ENCODE results near the gene OSCP1. TPM values are rescaled to one million over a fixed set of nuclear protein-coding genes. Genes with fewer than 3 reads are reported as not detected.

OSCP1 gene
- total RNA-seq, 1 donor from 2014 or later = 1.2 TPM

DNA sequence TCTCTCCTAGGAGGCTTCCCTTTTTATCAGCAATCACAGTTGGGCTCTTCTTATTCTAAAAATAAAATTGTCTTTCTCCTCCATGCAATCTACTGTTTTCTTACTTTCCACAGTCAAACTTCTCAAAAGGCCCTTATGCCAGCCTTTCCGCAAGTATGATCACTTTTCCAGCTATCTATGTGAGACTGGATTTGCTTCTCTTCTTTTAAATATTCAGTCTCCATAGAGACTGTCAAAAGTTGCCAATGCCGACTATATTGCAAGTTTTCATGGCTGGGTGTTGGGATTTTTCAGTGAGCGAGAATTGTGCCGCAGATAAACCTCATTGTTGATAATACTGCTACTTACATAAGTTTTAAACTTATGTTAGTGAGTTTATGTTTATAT is 47.8 kb downstream of the OSCP1 start:
- POLR2A ChIA-PET = interaction anchor here (0.6 kb wide), 1 partner anchor 32 kb away, joined by 3 read pairs; no protein-coding TSS in a partner anchor

DNA sequence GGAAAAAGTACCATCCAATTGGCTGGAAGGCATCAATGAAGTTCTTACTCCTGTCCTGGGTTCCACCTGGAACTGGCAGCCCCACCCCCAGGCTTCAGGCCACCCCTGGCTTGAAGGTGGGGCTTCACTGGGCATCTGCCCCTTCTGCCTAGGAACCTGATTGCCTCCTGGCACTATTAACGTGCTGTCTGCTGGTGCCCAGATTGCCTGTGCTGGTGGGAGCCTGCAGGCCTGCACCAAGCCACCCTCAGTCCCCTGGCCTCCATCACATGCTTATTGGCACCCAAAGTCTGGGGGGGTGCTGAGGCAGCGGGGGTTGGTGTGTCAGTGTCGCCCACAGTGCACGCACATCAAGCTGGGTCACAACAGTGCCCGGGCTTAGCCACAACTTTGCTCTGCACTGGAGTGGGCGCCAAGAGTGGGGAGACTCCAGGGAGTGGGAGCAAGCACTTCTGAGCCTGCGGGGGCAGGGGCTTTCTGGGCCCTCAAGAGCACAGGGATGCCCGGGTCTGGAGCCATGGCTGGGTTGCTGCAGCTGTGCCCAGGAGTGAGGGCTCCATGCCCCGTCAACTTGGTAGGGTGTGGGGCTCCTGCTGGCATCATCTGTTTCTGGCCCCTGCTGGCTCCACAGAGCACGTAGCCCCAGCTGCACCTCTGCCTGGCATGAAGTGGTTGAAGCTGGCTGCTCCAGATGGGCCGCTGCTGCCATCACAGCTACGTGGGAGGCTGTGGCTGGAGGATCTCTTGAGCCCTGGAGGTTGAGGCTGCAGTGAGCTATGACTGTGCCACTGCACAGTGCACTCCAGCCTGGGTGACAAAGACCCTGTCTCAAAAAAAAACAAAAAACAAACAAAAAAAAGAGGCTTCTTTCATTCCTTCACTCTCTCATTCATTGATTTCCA is 48.4 kb downstream of the OSCP1 start:
- Mint-ChIP-seq H3K27ac (peak overlapping the region; percentile 79), H3K9me3 (no peaks in the 10 kb centered on the region), H3K4me3 (peak overlapping the region; percentile 66), H3K36me3 (ENCODE audit: low read depth) (peaks cover 9% of the 10 kb centered on the region), H3K4me1 (peaks cover 30% of the 10 kb centered on the region), H3K27me3 (no peaks in the 10 kb centered on the region)
- TF ChIP-seq, protein P1, sequence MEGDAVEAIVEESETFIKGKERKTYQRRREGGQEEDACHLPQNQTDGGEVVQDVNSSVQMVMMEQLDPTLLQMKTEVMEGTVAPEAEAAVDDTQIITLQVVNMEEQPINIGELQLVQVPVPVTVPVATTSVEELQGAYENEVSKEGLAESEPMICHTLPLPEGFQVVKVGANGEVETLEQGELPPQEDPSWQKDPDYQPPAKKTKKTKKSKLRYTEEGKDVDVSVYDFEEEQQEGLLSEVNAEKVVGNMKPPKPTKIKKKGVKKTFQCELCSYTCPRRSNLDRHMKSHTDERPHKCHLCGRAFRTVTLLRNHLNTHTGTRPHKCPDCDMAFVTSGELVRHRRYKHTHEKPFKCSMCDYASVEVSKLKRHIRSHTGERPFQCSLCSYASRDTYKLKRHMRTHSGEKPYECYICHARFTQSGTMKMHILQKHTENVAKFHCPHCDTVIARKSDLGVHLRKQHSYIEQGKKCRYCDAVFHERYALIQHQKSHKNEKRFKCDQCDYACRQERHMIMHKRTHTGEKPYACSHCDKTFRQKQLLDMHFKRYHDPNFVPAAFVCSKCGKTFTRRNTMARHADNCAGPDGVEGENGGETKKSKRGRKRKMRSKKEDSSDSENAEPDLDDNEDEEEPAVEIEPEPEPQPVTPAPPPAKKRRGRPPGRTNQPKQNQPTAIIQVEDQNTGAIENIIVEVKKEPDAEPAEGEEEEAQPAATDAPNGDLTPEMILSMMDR (IDR thresholded peaks at IDR 0.05) = no peak
- ATAC-seq (ENCODE audit: low read depth) (no peak), DNase-seq (no peak)
- ChIA-PET POLR2A (interaction anchor here (0.6 to 6.2 kb wide), 5 partner anchors 10 to 469 kb away, joined by 3 to 164 read pairs (median 3); partner anchors contain the start of gene MRPS15), CTCF (no interaction called here)
- intact Hi-C loops (cut with micrococcal nuclease) = no loop called here

More for the DNA sequence above, 47.8 kb downstream of the OSCP1 start:
- Mint-ChIP-seq H3K4me3 (no peak overlapping the region), H3K27ac (no peak overlapping the region), H3K4me1 (peaks cover 25% of the 10 kb centered on the region), H3K36me3 (ENCODE audit: low read depth) (peaks cover 3% of the 10 kb centered on the region), H3K27me3 (no peaks in the 10 kb centered on the region), H3K9me3 (no peaks in the 10 kb centered on the region)
- TF ChIP-seq, protein P1 (IDR thresholded peaks at IDR 0.05) = no peak
- CTCF ChIA-PET = interaction anchor here (0.9 kb wide), 1 partner anchor 33 kb away, joined by 3 read pairs; no protein-coding TSS in a partner anchor
- intact Hi-C loops (cut with micrococcal nuclease) = no loop called here
- DNase-seq (no peak), ATAC-seq (ENCODE audit: low read depth) (no peak)

DNA sequence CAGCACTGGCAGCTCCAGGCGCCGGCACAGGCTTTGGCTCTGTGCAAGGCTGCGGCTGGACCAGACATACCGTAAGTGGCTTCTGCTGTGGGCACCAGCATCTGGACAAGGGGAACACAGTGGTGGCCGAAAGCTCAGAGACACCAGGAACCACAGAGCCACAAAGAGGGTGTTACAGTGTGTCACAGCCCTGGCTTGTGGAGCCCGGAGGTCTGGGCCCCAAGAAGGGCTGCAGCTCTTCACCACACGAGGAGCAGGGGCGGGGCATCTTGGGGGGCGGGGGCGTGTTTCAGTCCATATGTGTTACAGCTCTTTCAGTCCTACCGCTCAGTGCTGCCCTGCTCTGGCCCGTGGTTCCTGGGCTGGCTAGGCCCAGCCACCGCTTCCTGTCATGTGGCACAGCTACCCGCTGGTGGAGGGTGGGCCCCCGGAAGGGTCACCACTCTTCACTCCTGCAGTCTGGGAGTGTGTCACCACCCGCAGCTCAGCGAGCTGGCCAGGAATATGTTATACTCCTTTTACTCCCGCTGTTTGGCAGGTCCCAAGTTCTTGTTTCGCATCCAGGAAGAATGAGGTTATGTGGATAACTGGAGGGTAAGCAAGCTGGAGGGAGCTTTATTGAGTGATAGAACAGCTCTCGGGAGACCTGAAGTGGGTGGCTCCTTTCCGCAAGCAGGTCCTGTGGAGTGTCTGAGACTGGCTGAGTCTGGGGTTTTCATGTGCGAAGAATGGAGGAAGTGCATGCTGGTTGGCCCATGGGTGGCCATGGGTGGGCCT is 49.2 kb downstream of the OSCP1 start:
- H3K36me3 Mint-ChIP-seq (ENCODE audit: low read depth) = peaks cover 12% of the 10 kb centered on the region
- H3K9me3 Mint-ChIP-seq = no peaks in the 10 kb centered on the region
- TF ChIP-seq, protein P1 (IDR thresholded peaks at IDR 0.05) = no peak
- no peak for DNase-seq
- ChIA-PET CTCF (no interaction called here), POLR2A (interaction anchor here (0.6 to 6.2 kb wide), 9 partner anchors 11 to 468 kb away, joined by 3 to 164 read pairs (median 3); partner anchors contain the start of genes MAP7D1, MRPS15, OSCP1 and SH3D21)
- H3K4me1 Mint-ChIP-seq = peaks cover 38% of the 10 kb centered on the region
- peak overlapping the region; percentile 79 for H3K27ac Mint-ChIP-seq
- H3K4me3 Mint-ChIP-seq = peak overlapping the region; percentile 66
- ATAC-seq (ENCODE audit: low read depth) = peak; percentile 56
- H3K27me3 Mint-ChIP-seq = no peaks in the 10 kb centered on the region
- intact Hi-C loops (cut with micrococcal nuclease) = no loop called here

DNA sequence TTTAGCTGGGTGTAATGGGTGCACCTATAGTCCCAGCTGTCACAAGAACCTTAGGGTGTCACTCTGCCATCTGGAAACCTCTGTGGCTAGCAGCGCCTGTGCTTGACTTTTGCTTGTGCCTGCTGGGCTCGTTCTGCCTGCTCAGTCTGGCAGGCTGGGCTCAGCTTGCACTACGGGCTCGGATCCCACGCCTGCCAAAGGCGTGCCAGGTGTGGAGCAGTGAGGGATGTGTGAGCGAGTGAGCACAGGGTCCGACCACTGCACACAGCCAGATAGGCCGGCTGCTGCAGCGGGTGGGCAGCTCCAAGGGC is 49.8 kb downstream of the OSCP1 start:
- Mint-ChIP-seq H3K27me3 (no peaks in the 10 kb centered on the region), H3K4me1 (peaks cover 42% of the 10 kb centered on the region), H3K4me3 (peak overlapping the region; percentile 66), H3K9me3 (no peaks in the 10 kb centered on the region), H3K27ac (no peak overlapping the region), H3K36me3 (ENCODE audit: low read depth) (peaks cover 12% of the 10 kb centered on the region)
- no peak for DNase-seq
- ATAC-seq (ENCODE audit: low read depth) = no peak
- TF ChIP-seq, protein P1 (IDR thresholded peaks at IDR 0.05) = no peak
- ChIA-PET POLR2A (interaction anchor here (1.0 to 6.2 kb wide), 8 partner anchors 11 to 244 kb away, joined by 3 to 164 read pairs (median 4); partner anchors contain the start of genes MAP7D1, MRPS15, OSCP1 and SH3D21), CTCF (no interaction called here)
- intact Hi-C loops (cut with micrococcal nuclease) = no loop called here
